SK-N-SH (cell line): ENCODE results near the gene GPAT3. TPM values are rescaled to one million over a fixed set of nuclear protein-coding genes. Genes with fewer than 3 reads are reported as not detected.

ENCODE experiments used
- CTCF ChIA-PET: fragments of 300-600, 350-600 bp; formaldehyde crosslinking; extraction: SDS; loops from one replicate; lab custom pipeline; 2021; lab: Yijun Ruan, JAX
- POLR2A ChIA-PET: fragments of 350-600 bp; sonication (Branson Sonifier 250); formaldehyde crosslinking; extraction: SDS; loops from one replicate; lab custom pipeline; 2020; ENCODE audit warnings: antibody characterized with exemption, inconsistent platforms; lab: Yijun Ruan, JAX
- DNase-seq: peaks from one replicate; pipeline ENCODE4 v3.0.0; 2012
- H2AFZ ChIP-seq: fragments of 200-600 bp; sonication (generic); 2 replicates; pipeline ENCODE4 v1.8.1; 2016; ENCODE audit warnings: antibody characterized with exemption, mild to moderate bottlenecking, low read depth
- H3F3A ChIP-seq: fragments of 200-600 bp; sonication (generic); replicated peaks from 2 replicates; pipeline ENCODE3; 2016; ENCODE audit warnings: antibody characterized with exemption, mild to moderate bottlenecking; ENCODE audit not compliant: insufficient read depth
- H3K27ac ChIP-seq, 2 experiments: fragments of 200-500 bp in 1 of 2; fragments of 200-600 bp in 1 of 2; sonication (Bioruptor generic) in 1 of 2; sonication (generic), shearing (Covaris generic) in 1 of 2; 2 replicates each; pipeline versions ENCODE4 v1.5.1 to v1.6.1; 2014 to 2016; ENCODE audit warnings: low read depth in 2 of 2, inconsistent platforms in 1 of 2, low read length in 1 of 2, mild to moderate bottlenecking in 1 of 2, mixed read lengths in 1 of 2
- H3K27me3 ChIP-seq: fragments of 200-600 bp; sonication (generic), shearing (Covaris generic); 2 replicates; pipeline ENCODE4 v1.6.1; 2016; ENCODE audit warnings: mixed run types; ENCODE audit not compliant: insufficient read depth
- H3K36me3 ChIP-seq, 2 experiments: fragments of 200-500 bp in 1 of 2; fragments of 200-600 bp in 1 of 2; sonication (Bioruptor generic) in 1 of 2; sonication (generic) in 1 of 2; replicated peaks in 1 of 2; 2 replicates each; pipeline versions ENCODE3 to v1.5.1; 2014 to 2016; ENCODE audit warnings: low read length in 1 of 2, mild to moderate bottlenecking in 1 of 2; ENCODE audit not compliant: insufficient read depth in 2 of 2, control insufficient read depth in 1 of 2
- H3K4me1 ChIP-seq, 2 experiments: fragments of 200-500 bp in 1 of 2; fragments of 200-600 bp in 1 of 2; sonication (Bioruptor generic) in 1 of 2; sonication (generic), shearing (Covaris generic) in 1 of 2; 2 replicates each; pipeline versions ENCODE4 v1.5.1 to v1.6.1; 2014 to 2016; ENCODE audit warnings: low read depth in 1 of 2, low read length in 1 of 2, mixed run types in 1 of 2; ENCODE audit not compliant: insufficient read depth in 2 of 2, control insufficient read depth in 1 of 2
- H3K4me2 ChIP-seq: fragments of 200-600 bp; sonication (generic), shearing (Covaris generic); 2 replicates; pipeline ENCODE4 v1.6.1; 2017; ENCODE audit warnings: mixed run types
- H3K4me3 ChIP-seq, 2 experiments: fragments of 200-500 bp in 1 of 2; fragments of 200-600 bp in 1 of 2; sonication (Bioruptor generic) in 1 of 2; sonication (generic), shearing (Covaris generic) in 1 of 2; 2 replicates each; pipeline versions ENCODE4 v1.5.1 to v1.8.1; 2014 to 2016; ENCODE audit warnings: low read depth in 2 of 2, inconsistent platforms in 1 of 2, low read length in 1 of 2, mild to moderate bottlenecking in 1 of 2, mixed read lengths in 1 of 2, moderate library complexity in 1 of 2
- H3K79me2 ChIP-seq: fragments of 200-600 bp; sonication (generic); 2 replicates; pipeline ENCODE4 v1.8.1; 2017; ENCODE audit warnings: mild to moderate bottlenecking; ENCODE audit not compliant: insufficient read depth
- H3K9ac ChIP-seq: fragments of 200-600 bp; sonication (generic); 2 replicates; pipeline ENCODE4 v1.6.1; 2017; ENCODE audit warnings: mixed run types
- H3K9me2 ChIP-seq: fragments of 200-600 bp; sonication (generic); 2 replicates; pipeline ENCODE4 v1.6.1; 2017; ENCODE audit warnings: mixed run types
- H3K9me3 ChIP-seq: fragments of 200-600 bp; sonication (generic); 2 replicates; pipeline ENCODE4 v1.6.1; 2017; ENCODE audit warnings: mixed run types, mild to moderate bottlenecking, moderate library complexity
- H4K20me1 ChIP-seq: fragments of 200-600 bp; sonication (generic); 2 replicates; pipeline ENCODE4 v1.6.1; 2017; ENCODE audit warnings: mild to moderate bottlenecking, mixed run types; ENCODE audit not compliant: insufficient read depth
- CHD2 ChIP-seq: fragments of 150-350 bp; IDR thresholded peaks from 2 replicates; pipeline ENCODE4 v1.6.1; 2018; ENCODE audit warnings: low read length; ENCODE audit not compliant: partially characterized antibody
- CTCF ChIP-seq: fragments of 200-600 bp; sonication (generic); IDR thresholded peaks from 2 replicates; pipeline ENCODE4 v1.6.1; 2017; ENCODE audit warnings: antibody characterized with exemption, mild to moderate bottlenecking, moderate library complexity
- EP300 ChIP-seq, 2 experiments: IDR thresholded peaks; 2 replicates each; pipeline versions ENCODE4 v1.4.0 to v1.6.1; 2012; ENCODE audit warnings: borderline replicate concordance in 1 of 2, low read depth in 1 of 2, low read length in 1 of 2
- EZH2phosphoT487 ChIP-seq: fragments of 200-600 bp; sonication (generic); IDR thresholded peaks from 2 replicates; pipeline ENCODE4 v1.6.1; 2017; ENCODE audit warnings: low read depth, mixed run types, mild to moderate bottlenecking, antibody characterized with exemption, moderate library complexity, borderline replicate concordance
- GABPA ChIP-seq: IDR thresholded peaks from 2 replicates; pipeline ENCODE4 v1.4.0; 2012; ENCODE audit warnings: low read depth, mild to moderate bottlenecking
- GATA2 ChIP-seq: sonication (generic); formaldehyde crosslinking; IDR thresholded peaks from 2 replicates; pipeline ENCODE4 v1.5.0; 2020; ENCODE audit warnings: mild to moderate bottlenecking, missing genetic modification reagents
- IRF3 ChIP-seq: fragments of 150-350 bp; IDR thresholded peaks from 2 replicates; pipeline ENCODE4 v1.6.1; 2016; ENCODE audit warnings: mild to moderate bottlenecking, low read depth, low read length
- MAX ChIP-seq: IDR thresholded peaks from 2 replicates; pipeline ENCODE4 v1.4.0; 2012; ENCODE audit warnings: low read depth
- MEF2A ChIP-seq: IDR thresholded peaks from 2 replicates; pipeline ENCODE4 v1.4.0; 2012; ENCODE audit warnings: low read depth, borderline replicate concordance
- MXI1 ChIP-seq: IDR thresholded peaks from 2 replicates; pipeline ENCODE4 v1.6.1; 2012; ENCODE audit warnings: mild to moderate bottlenecking, low read depth, low read length, improper control_type of control experiment
- PBX3 ChIP-seq: IDR thresholded peaks from 2 replicates; pipeline ENCODE4; 2012
- RFX5 ChIP-seq: IDR thresholded peaks from 2 replicates; pipeline ENCODE4 v1.6.1; 2012; ENCODE audit warnings: mild to moderate bottlenecking, improper control_type of control experiment, low read length
- RXRA ChIP-seq: IDR thresholded peaks from 2 replicates; pipeline ENCODE4 v1.4.0; 2012; ENCODE audit warnings: low read depth, mild to moderate bottlenecking, borderline replicate concordance
- SMC3 ChIP-seq: IDR thresholded peaks from 2 replicates; pipeline ENCODE4 v1.6.1; 2012; ENCODE audit warnings: low read depth, low read length, improper control_type of control experiment
- TAF1 ChIP-seq: IDR thresholded peaks from 2 replicates; pipeline ENCODE4 v1.6.1; 2012; ENCODE audit warnings: low read depth, mild to moderate bottlenecking, low read length, moderate library complexity, borderline replicate concordance
- TEAD4 ChIP-seq: IDR thresholded peaks from 2 replicates; pipeline ENCODE4 v1.4.0; 2012; ENCODE audit warnings: mild to moderate bottlenecking, borderline replicate concordance; ENCODE audit not compliant: insufficient read depth
- USF1 ChIP-seq: IDR thresholded peaks from 2 replicates; pipeline ENCODE4 v1.4.0; 2012; ENCODE audit warnings: low read depth, borderline replicate concordance
- YY1 ChIP-seq: IDR thresholded peaks from 2 replicates; pipeline ENCODE4 v1.4.0; 2012; ENCODE audit warnings: low read depth, mild to moderate bottlenecking
- ZBTB33 ChIP-seq: IDR thresholded peaks from 2 replicates; pipeline ENCODE4 v1.4.0; 2012; ENCODE audit warnings: low read depth, borderline replicate concordance
- WGBS: methylation state at CpG from one replicate; pipeline ENCODE4 v1.1.6; 2017; ENCODE audit warnings: low lambda C conversion rate; 5-methylcytosine and 5-hydroxymethylcytosine counted together
- polyA plus RNA-seq, 3 experiments: library from polyadenylated mRNA; depleted of rRNA; stranded (reverse); fragments of >200 nt; gene quantifications; 2 replicates each; pipeline ENCODE4 v1.2.3, GENCODE V29; 2012

Gene GPAT3
- polyA plus RNA-seq, 1 of the 3 experiments (the other 2 are of a cell fraction), result 0.02 TPM

- Histone ChIP-seq H3K9me2 (no peaks in the 10 kb centered on the region), H3F3A (no peaks in the 10 kb centered on the region), H3K9me3 (no peaks in the 10 kb centered on the region), H3K79me2 (no peaks in the 10 kb centered on the region), H3K27me3 (no peaks in the 10 kb centered on the region; the same call in 1 of the 2 replicates), H3K4me1 (no peaks in the 10 kb centered on the region), H3K36me3 (no peaks in the 10 kb centered on the region), H3K9ac (no peak overlapping the region), H3K4me2 (no peak overlapping the region), H4K20me1 (no peaks in the 10 kb centered on the region), H2AFZ (no peak overlapping the region), H3K4me3 (no peak overlapping the region), H3K27ac (no peak overlapping the region)
- ChIA-PET CTCF (no interaction called here), POLR2A (no interaction called here)
- 8% methylated on average over 3 of the region's 3 CpGs for WGBS
- no peak for DNase-seq
- TF ChIP-seq YY1 (no peak), MXI1 (no peak), IRF3 (no peak), MEF2A (no peak), RFX5 (no peak), USF1 (no peak)
These were observed 36.9 kb downstream of the GPAT3 start for GRCh38 chr4:83572848-83573247.

GRCh38 chr4:83574247-83574646 lies 38.3 kb downstream of the GPAT3 start:
- H3K4me2 ChIP-seq, result no peak overlapping the region
- H3K9ac ChIP-seq, result no peak overlapping the region
- H4K20me1 ChIP-seq, result no peaks in the 10 kb centered on the region
- ChIA-PET POLR2A (no interaction called here), CTCF (no interaction called here)
- no peaks in the 10 kb centered on the region for H3K36me3 ChIP-seq
- no peaks in the 10 kb centered on the region for H3K79me2 ChIP-seq
- no peaks in the 10 kb centered on the region for H3F3A ChIP-seq
- no peak overlapping the region for H3K4me3 ChIP-seq
- no peak overlapping the region for H2AFZ ChIP-seq
- WGBS, result 26% methylated on average over 3 of the region's 3 CpGs
- H3K27ac ChIP-seq, result no peak overlapping the region
- no peaks in the 10 kb centered on the region for H3K9me2 ChIP-seq
- DNase-seq, result no peak
- H3K27me3 ChIP-seq, result no peaks in the 10 kb centered on the region; the same call in 1 of the 2 replicates
- no peaks in the 10 kb centered on the region for H3K4me1 ChIP-seq
- H3K9me3 ChIP-seq, result no peaks in the 10 kb centered on the region
- TF ChIP-seq CTCF (no peak), RXRA (no peak), TEAD4 (no peak), MAX (no peak), GATA2 (CRISPR knock-in tag) (no peak), EP300 (IDR thresholded peaks at IDR 0.05; ENCODE audit: borderline replicate concordance in 1 of 2, low read depth in 1 of 2, low read length in 1 of 2) (no peak), IRF3 (no peak), EZH2phosphoT487 (no peak), SMC3 (no peak), PBX3 (no peak), TAF1 (no peak), MXI1 (no peak), GABPA (no peak), ZBTB33 (no peak), CHD2 (no peak)
